NCI-H1930 (cell line): Measurements from ENCODE around the gene ETV3.
"Not testable (repeated sequence)": the region's sequence is repeated elsewhere in the genome, so short reads cannot be mapped to it uniquely, and the experiment has no call there.

Experiments used
- DNase-seq, 2 experiments: peaks; one replicate each; lab custom pipeline; 2025; lab: John Stamatoyannopoulos, UW

Gene ETV3

GRCh38 chr1:157112186-157112867, 25.9 kb downstream of the ETV3 start:
- DNase-seq: no peak

GRCh38 chr1:157111396-157112165, 26.6 kb downstream of the ETV3 start:
- no peak for DNase-seq

- DNase-seq: no peak
Observed at GRCh38 chr1:157110686-157111085, 27.5 kb downstream of the ETV3 start.

- no peak for DNase-seq
Observed at GRCh38 chr1:157110003-157110402, 28.2 kb downstream of the ETV3 start.

GRCh38 chr1:157108448-157108847, 29.7 kb downstream of the ETV3 start:
- no peak for DNase-seq

- DNase-seq: no peak
Observed at GRCh38 chr1:157107702-157108101, 30.5 kb downstream of the ETV3 start.

GRCh38 chr1:157106813-157107189, 31.4 kb downstream of the ETV3 start:
- no peak for DNase-seq

GRCh38 chr1:157105988-157106812, 32.0 kb downstream of the ETV3 start:
- no peak for DNase-seq

- no peak for DNase-seq
Observed at GRCh38 chr1:157105298-157105987, 32.8 kb downstream of the ETV3 start.

- DNase-seq: no peak
Observed at GRCh38 chr1:157104598-157105293, 33.4 kb downstream of the ETV3 start.

GRCh38 chr1:157103268-157103667, 34.9 kb downstream of the ETV3 start:
- DNase-seq: no peak

GRCh38 chr1:157101149-157101548, 37.0 kb downstream of the ETV3 start:
- no peak for DNase-seq

GRCh38 chr1:157099633-157100009, 38.6 kb downstream of the ETV3 start, which contains the start of gene ETV3L:
TSS of gene ETV3L (minus strand) at chr1:157099808. CDS start at chr1:157099523, 285 bp downstream.
- DNase-seq: no peak

GRCh38 chr1:157098987-157099632, 39.1 kb downstream of the ETV3 start:
- not testable (repeated sequence) for DNase-seq

GRCh38 chr1:157098519-157098918, 39.7 kb downstream of the ETV3 start:
- no peak for DNase-seq

GRCh38 chr1:157097692-157098091, 40.5 kb downstream of the ETV3 start:
- no peak for DNase-seq

- DNase-seq: no peak
Observed at GRCh38 chr1:157096881-157097280, 41.3 kb downstream of the ETV3 start.

GRCh38 chr1:157095551-157095950, 42.6 kb downstream of the ETV3 start:
- DNase-seq: no peak

- no peak for DNase-seq
Observed at GRCh38 chr1:157095091-157095490, 43.1 kb downstream of the ETV3 start.

GRCh38 chr1:157092831-157093230, 45.4 kb downstream of the ETV3 start:
- no peak for DNase-seq
